HCT116 (cell line): Measurements from ENCODE around the gene ELF3. TPM values are rescaled to one million over a fixed set of nuclear protein-coding genes. Genes with fewer than 3 reads are reported as not detected.

Experiments
- ATAC-seq: fragments of 200-7000 bp; cut with Tn5 transposase; 2 replicates; pipeline ENCODE4 v1.9.1; 2020; ENCODE audit warnings: mild to moderate bottlenecking, moderate library complexity
- BruUV-seq: library from RNA; stranded (reverse); fragments of 400-500 nt; replicated peaks from 2 replicates; lab custom pipeline; 2021; lab: Mats Ljungman, UMichigan
- CTCF ChIA-PET: fragments of 300-600 bp; sonication (Branson Sonifier 250); formaldehyde crosslinking; loops from one replicate; lab custom pipeline; 2021; ENCODE audit warnings: antibody characterized with exemption; lab: Charles Lee
- POLR2A ChIA-PET: fragments of 300-600, 350-600 bp; sonication (Branson Sonifier 250); formaldehyde crosslinking; loops from one replicate; lab custom pipeline; 2021; ENCODE audit warnings: antibody characterized with exemption; lab: Charles Lee
- RAD21 ChIA-PET, 2 experiments: fragments of 300-600 bp; sonication (Branson Sonifier 250); formaldehyde crosslinking; loops; one replicate each; lab custom pipeline; 2023; ENCODE audit warnings: low total read pairs in 2 of 2; ENCODE audit not compliant: uncharacterized antibody in 2 of 2, unreplicated experiment in 2 of 2, low non-redundant PET in 1 of 2; lab: Charles Lee
- DNase-seq: peaks from one replicate; pipeline ENCODE4 v3.0.0-alpha.2; 2010; ENCODE audit warnings: low read depth, low spot score
- H2AFZ ChIP-seq: fragments of 200-600 bp; shearing (Covaris generic), sonication (generic); 2 replicates; pipeline ENCODE4 v1.6.1; 2017; ENCODE audit warnings: low read depth, mixed run types, mixed read lengths, antibody characterized with exemption, low read length; ENCODE audit not compliant: poor library complexity, severe bottlenecking
- H3K27ac ChIP-seq: 2 replicates; pipeline ENCODE4 v1.5.1; 2012; ENCODE audit warnings: low read depth, low read length
- H3K27me3 ChIP-seq: fragments of 200-600 bp; sonication (generic); 2 replicates; pipeline ENCODE4 v1.6.1; 2016; ENCODE audit warnings: mixed run types, low read length, mixed read lengths; ENCODE audit not compliant: insufficient read depth
- H3K36me3 ChIP-seq, 2 experiments: fragments of 200-500 bp in 1 of 2; fragments of 200-600 bp in 1 of 2; sonication (Bioruptor generic) in 1 of 2; sonication (generic) in 1 of 2; 2 replicates each; pipeline versions ENCODE4 v1.5.1 to v1.6.1; 2014 to 2016; ENCODE audit warnings: low read length in 2 of 2, inconsistent platforms in 1 of 2, mixed read lengths in 1 of 2, mixed run types in 1 of 2; ENCODE audit not compliant: insufficient read depth in 2 of 2, control insufficient read depth in 1 of 2
- H3K4me1 ChIP-seq, 2 experiments: fragments of 200-600 bp in 1 of 2; sonication (generic) in 1 of 2; 2 replicates each; pipeline versions ENCODE4 v1.5.1 to v1.6.1; 2012 to 2017; ENCODE audit warnings: low read length in 2 of 2, inconsistent platforms in 1 of 2, mild to moderate bottlenecking in 1 of 2, mixed read lengths in 1 of 2, mixed run types in 1 of 2, moderate library complexity in 1 of 2; ENCODE audit not compliant: insufficient read depth in 2 of 2, control insufficient read depth in 1 of 2
- H3K4me2 ChIP-seq: fragments of 200-600 bp; sonication (generic); 2 replicates; pipeline ENCODE4 v1.6.1; 2017; ENCODE audit warnings: mixed run types, low read length, mixed read lengths
- H3K4me3 ChIP-seq, 2 experiments: fragments of 200-600 bp in 1 of 2; sonication (generic) in 1 of 2; replicated peaks in 1 of 2; 2 replicates each; pipeline ENCODE4 v1.5.1; 2011 to 2016; ENCODE audit warnings: low read length in 2 of 2, control low read depth in 1 of 2, low read depth in 1 of 2, mild to moderate bottlenecking in 1 of 2, mixed read lengths in 1 of 2, mixed run types in 1 of 2
- H3K79me2 ChIP-seq: fragments of 200-600 bp; sonication (generic); 2 replicates; pipeline ENCODE4 v1.6.1; 2017; ENCODE audit warnings: mild to moderate bottlenecking, mixed run types, low read length, moderate library complexity, mixed read lengths; ENCODE audit not compliant: insufficient read depth
- H3K9ac ChIP-seq: fragments of 200-600 bp; sonication (generic); 2 replicates; pipeline ENCODE4 v1.6.1; 2016; ENCODE audit warnings: low read length, mixed read lengths
- H3K9me2 ChIP-seq: fragments of 200-600 bp; sonication (generic), shearing (Covaris generic); 2 replicates; pipeline ENCODE4 v1.6.1; 2017; ENCODE audit warnings: mixed run types, mild to moderate bottlenecking, moderate library complexity; ENCODE audit not compliant: insufficient read depth
- H3K9me3 ChIP-seq, 2 experiments: fragments of 200-500 bp in 1 of 2; fragments of 200-600 bp in 1 of 2; sonication (Bioruptor generic) in 1 of 2; sonication (generic) in 1 of 2; 2 replicates each; pipeline ENCODE4 v1.6.1; 2014 to 2017; ENCODE audit warnings: low read length in 2 of 2, mixed read lengths in 2 of 2, inconsistent platforms in 1 of 2, low read depth in 1 of 2, mild to moderate bottlenecking in 1 of 2, mixed run types in 1 of 2, moderate library complexity in 1 of 2; ENCODE audit not compliant: control insufficient read depth in 1 of 2, insufficient read depth in 1 of 2
- H4K20me1 ChIP-seq: fragments of 200-600 bp; sonication (generic), shearing (Covaris generic); 2 replicates; pipeline ENCODE4 v1.6.1; 2017; ENCODE audit warnings: mixed run types, mild to moderate bottlenecking, moderate library complexity; ENCODE audit not compliant: insufficient read depth
- CBX3 ChIP-seq: IDR thresholded peaks from 2 replicates; pipeline ENCODE4 v1.6.1; 2012; ENCODE audit warnings: low read depth
- CEBPB ChIP-seq: IDR thresholded peaks from 2 replicates; pipeline ENCODE4 v1.6.1; 2012; ENCODE audit warnings: low read depth
- POLR2AphosphoS5 ChIP-seq: IDR thresholded peaks from 2 replicates; pipeline ENCODE4 v1.6.1; 2011; ENCODE audit warnings: mild to moderate bottlenecking, low read depth, low read length, moderate library complexity
- SRF ChIP-seq: IDR thresholded peaks from 2 replicates; pipeline ENCODE4 v1.6.1; 2012; ENCODE audit warnings: low read depth
- TCF7L2 ChIP-seq: IDR thresholded peaks from 2 replicates; pipeline ENCODE4 v1.7.0; 2011; ENCODE audit warnings: borderline replicate concordance, inconsistent platforms; ENCODE audit not compliant: insufficient read depth, insufficient read length; ENCODE audit errors: extremely low read depth
- intact Hi-C: fragments of 100-400 bp; cut with micrococcal nuclease; formaldehyde crosslinking; loops from 2 replicates; pipeline ENCODE4 v1.10.0; 2022
- total RNA-seq: library from RNA; stranded (reverse); gene quantifications from one replicate; pipeline ENCODE4 v1.2.1, GENCODE V29; 2021; ENCODE audit not compliant: unreplicated experiment

ELF3 gene
- total RNA-seq, 1 experiment from 2014 or later = 200 TPM

- H2AFZ ChIP-seq = no peak overlapping the region
- H3K9me3 ChIP-seq = no peaks in the 10 kb centered on the region
- peaks cover 74 to 100% of the 10 kb centered on the region in 2 experiments for H3K4me1 ChIP-seq
- ATAC-seq = no peak
- H3K27me3 ChIP-seq = no peaks in the 10 kb centered on the region
- DNase-seq = no peak
- peaks cover 6 to 31% of the 10 kb centered on the region in 2 experiments for H3K36me3 ChIP-seq
- peak overlapping the region; percentile 83; the same call in 1 of the 2 replicates for H3K4me2 ChIP-seq
- H3K79me2 ChIP-seq = peaks cover 45% of the 10 kb centered on the region
- CTCF ChIA-PET = interaction anchor here (2.0 kb wide), 1 partner anchor 76 kb away, joined by 4 read pairs; no protein-coding TSS in a partner anchor
- H4K20me1 ChIP-seq = no peaks in the 10 kb centered on the region
- intact Hi-C loops = no loop called here
- no peak overlapping the region for H3K4me3 ChIP-seq
- H3K9me2 ChIP-seq = no peaks in the 10 kb centered on the region
- peak overlapping the region; percentile 94; the same call in 1 of the 2 replicates for H3K27ac ChIP-seq
- no peak overlapping the region; the same call in 1 of the 2 replicates for H3K9ac ChIP-seq
- no peak for TF ChIP-seq SRF
- POLR2A ChIA-PET = interaction anchor here (1.0 to 9.2 kb wide), 7 partner anchors 6 to 93 kb away, joined by 3 to 174 read pairs (median 5); no protein-coding TSS in a partner anchor
- no TSS peak for BruUV-seq
- RAD21 ChIA-PET = no interaction called here
Measured at GRCh38 chr1:202015662-202015937, 5.2 kb downstream of the ELF3 start.

GRCh38 chr1:202016022-202016810 lies 5.8 kb downstream of the ELF3 start:
- Histone ChIP-seq H3K4me2 (peak overlapping the region; percentile 83; the same call in 1 of the 2 replicates), H3K4me3 (no peak overlapping the region), H3K9ac (peak overlapping the region; percentile 66; the same call in 1 of the 2 replicates), H4K20me1 (no peaks in the 10 kb centered on the region), H3K4me1 (peaks cover 79 to 100% of the 10 kb centered on the region in 2 experiments), H3K36me3 (peaks cover 6 to 31% of the 10 kb centered on the region in 2 experiments), H3K27me3 (no peaks in the 10 kb centered on the region), H3K9me2 (no peaks in the 10 kb centered on the region), H3K27ac (peak overlapping the region; percentile 94), H3K79me2 (peaks cover 39% of the 10 kb centered on the region), H2AFZ (no peak overlapping the region), H3K9me3 (no peaks in the 10 kb centered on the region)
- ChIA-PET RAD21 (interaction anchor here in 1 of 2 experiments (0.7 kb wide), 1 partner anchor 69 kb away, joined by 3 read pairs; no protein-coding TSS in a partner anchor), CTCF (interaction anchor here (2.0 to 2.3 kb wide), 2 partner anchors 76 to 97 kb away, joined by 4 to 9 read pairs; no protein-coding TSS in a partner anchor), POLR2A (interaction anchor here (0.5 to 9.2 kb wide), 13 partner anchors 5 to 109 kb away, joined by 3 to 174 read pairs (median 4); no protein-coding TSS in a partner anchor)
- DNase-seq (no peak), ATAC-seq (no peak)
- intact Hi-C loops = no loop called here
- TF ChIP-seq TCF7L2 (no peak), CEBPB (no peak), CBX3 (no peak), POLR2AphosphoS5 (peak; percentile 50; the same call in 1 of the 2 replicates)
- BruUV-seq = no TSS peak
